Measurements from ENCODE around the gene NEK8. TPM values are rescaled to one million over a fixed set of nuclear protein-coding genes. Genes with fewer than 3 reads are reported as not detected.

NEK8 gene
- total and polyA plus RNA-seq, 9 of the 15 experiments (the other 6 are each of a cell fraction or from before 2014, with no cell fraction given), result 0.98 to 16.6 (median 4.6) TPM

DNA sequence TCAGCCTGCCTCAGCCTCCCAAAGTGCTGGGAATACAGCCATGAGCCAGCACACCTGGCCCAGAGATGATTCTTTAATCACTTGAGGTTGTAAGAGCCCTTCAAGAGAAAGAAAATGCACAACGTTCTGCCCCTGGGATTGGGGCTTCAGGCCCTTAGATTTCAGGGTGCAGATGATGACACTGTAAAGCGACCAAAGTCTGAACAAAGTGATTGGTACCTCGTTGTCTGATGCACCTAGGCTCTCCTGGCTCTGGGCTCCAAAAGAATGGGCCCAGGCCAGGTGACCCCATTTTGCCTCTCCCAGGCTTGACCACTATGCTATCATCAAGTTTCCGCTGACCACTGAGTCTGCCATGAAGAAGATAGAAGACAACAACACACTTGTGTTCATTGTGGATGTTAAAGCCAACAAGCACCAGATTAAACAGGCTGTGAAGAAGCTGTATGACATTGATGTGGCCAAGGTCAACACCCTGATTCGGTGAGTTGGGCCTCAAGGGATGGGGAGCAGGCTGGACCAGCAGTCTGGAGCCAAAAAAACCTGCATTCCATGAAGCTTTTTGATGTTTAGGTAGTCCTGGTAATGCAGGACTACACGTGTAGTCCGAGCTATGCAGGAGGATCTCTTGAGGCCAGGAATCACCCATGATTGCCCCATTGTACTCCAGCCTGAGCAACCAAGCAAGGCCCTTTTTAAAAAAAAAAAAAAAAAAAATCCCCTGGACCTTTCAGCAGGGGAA, 6.0 kb upstream of the NEK8 start (continued):
- TF ChIP-seq, protein P1, sequence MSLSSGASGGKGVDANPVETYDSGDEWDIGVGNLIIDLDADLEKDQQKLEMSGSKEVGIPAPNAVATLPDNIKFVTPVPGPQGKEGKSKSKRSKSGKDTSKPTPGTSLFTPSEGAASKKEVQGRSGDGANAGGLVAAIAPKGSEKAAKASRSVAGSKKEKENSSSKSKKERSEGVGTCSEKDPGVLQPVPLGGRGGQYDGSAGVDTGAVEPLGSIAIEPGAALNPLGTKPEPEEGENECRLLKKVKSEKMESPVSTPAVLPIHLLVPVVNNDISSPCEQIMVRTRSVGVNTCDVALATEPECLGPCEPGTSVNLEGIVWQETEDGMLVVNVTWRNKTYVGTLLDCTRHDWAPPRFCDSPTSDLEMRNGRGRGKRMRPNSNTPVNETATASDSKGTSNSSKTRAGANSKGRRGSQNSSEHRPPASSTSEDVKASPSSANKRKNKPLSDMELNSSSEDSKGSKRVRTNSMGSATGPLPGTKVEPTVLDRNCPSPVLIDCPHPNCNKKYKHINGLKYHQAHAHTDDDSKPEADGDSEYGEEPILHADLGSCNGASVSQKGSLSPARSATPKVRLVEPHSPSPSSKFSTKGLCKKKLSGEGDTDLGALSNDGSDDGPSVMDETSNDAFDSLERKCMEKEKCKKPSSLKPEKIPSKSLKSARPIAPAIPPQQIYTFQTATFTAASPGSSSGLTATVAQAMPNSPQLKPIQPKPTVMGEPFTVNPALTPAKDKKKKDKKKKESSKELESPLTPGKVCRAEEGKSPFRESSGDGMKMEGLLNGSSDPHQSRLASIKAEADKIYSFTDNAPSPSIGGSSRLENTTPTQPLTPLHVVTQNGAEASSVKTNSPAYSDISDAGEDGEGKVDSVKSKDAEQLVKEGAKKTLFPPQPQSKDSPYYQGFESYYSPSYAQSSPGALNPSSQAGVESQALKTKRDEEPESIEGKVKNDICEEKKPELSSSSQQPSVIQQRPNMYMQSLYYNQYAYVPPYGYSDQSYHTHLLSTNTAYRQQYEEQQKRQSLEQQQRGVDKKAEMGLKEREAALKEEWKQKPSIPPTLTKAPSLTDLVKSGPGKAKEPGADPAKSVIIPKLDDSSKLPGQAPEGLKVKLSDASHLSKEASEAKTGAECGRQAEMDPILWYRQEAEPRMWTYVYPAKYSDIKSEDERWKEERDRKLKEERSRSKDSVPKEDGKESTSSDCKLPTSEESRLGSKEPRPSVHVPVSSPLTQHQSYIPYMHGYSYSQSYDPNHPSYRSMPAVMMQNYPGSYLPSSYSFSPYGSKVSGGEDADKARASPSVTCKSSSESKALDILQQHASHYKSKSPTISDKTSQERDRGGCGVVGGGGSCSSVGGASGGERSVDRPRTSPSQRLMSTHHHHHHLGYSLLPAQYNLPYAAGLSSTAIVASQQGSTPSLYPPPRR (CRISPR knock-in tag; IDR thresholded peaks at IDR 0.05; ENCODE audit: borderline replicate concordance), result no peak
- TF ChIP-seq ZNF384 (IDR thresholded peaks at IDR 0.05; ENCODE audit: low read depth, low read length) (0 out of 2 replicates have a peak, but pooled peaks have one; percentile 5), DACH1 (IDR thresholded peaks at IDR 0.05; ENCODE audit: partially characterized antibody) (no peak), SUPT5H (IDR thresholded peaks at IDR 0.05) (peak; percentile 41; the same call in 1 of the 2 replicates), DPF2 (IDR thresholded peaks at IDR 0.05) (0 out of 2 replicates have a peak, but pooled peaks have one; percentile 1), MCM7 (IDR thresholded peaks at IDR 0.05) (no peak), ZSCAN32 (CRISPR knock-in tag; IDR thresholded peaks at IDR 0.05) (no peak), ESRRA (IDR thresholded peaks at IDR 0.05; ENCODE audit: borderline replicate concordance, low read depth) (no peak)
- TF ChIP-seq, protein P2, sequence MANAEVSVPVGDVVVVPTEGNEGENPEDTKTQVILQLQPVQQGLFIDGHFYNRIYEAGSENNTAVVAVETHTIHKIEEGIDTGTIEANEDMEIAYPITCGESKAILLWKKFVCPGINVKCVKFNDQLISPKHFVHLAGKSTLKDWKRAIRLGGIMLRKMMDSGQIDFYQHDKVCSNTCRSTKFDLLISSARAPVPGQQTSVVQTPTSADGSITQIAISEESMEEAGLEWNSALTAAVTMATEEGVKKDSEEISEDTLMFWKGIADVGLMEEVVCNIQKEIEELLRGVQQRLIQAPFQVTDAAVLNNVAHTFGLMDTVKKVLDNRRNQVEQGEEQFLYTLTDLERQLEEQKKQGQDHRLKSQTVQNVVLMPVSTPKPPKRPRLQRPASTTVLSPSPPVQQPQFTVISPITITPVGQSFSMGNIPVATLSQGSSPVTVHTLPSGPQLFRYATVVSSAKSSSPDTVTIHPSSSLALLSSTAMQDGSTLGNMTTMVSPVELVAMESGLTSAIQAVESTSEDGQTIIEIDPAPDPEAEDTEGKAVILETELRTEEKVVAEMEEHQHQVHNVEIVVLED (CRISPR knock-in tag; IDR thresholded peaks at IDR 0.05), result no peak
- TF ChIP-seq, protein P3, sequence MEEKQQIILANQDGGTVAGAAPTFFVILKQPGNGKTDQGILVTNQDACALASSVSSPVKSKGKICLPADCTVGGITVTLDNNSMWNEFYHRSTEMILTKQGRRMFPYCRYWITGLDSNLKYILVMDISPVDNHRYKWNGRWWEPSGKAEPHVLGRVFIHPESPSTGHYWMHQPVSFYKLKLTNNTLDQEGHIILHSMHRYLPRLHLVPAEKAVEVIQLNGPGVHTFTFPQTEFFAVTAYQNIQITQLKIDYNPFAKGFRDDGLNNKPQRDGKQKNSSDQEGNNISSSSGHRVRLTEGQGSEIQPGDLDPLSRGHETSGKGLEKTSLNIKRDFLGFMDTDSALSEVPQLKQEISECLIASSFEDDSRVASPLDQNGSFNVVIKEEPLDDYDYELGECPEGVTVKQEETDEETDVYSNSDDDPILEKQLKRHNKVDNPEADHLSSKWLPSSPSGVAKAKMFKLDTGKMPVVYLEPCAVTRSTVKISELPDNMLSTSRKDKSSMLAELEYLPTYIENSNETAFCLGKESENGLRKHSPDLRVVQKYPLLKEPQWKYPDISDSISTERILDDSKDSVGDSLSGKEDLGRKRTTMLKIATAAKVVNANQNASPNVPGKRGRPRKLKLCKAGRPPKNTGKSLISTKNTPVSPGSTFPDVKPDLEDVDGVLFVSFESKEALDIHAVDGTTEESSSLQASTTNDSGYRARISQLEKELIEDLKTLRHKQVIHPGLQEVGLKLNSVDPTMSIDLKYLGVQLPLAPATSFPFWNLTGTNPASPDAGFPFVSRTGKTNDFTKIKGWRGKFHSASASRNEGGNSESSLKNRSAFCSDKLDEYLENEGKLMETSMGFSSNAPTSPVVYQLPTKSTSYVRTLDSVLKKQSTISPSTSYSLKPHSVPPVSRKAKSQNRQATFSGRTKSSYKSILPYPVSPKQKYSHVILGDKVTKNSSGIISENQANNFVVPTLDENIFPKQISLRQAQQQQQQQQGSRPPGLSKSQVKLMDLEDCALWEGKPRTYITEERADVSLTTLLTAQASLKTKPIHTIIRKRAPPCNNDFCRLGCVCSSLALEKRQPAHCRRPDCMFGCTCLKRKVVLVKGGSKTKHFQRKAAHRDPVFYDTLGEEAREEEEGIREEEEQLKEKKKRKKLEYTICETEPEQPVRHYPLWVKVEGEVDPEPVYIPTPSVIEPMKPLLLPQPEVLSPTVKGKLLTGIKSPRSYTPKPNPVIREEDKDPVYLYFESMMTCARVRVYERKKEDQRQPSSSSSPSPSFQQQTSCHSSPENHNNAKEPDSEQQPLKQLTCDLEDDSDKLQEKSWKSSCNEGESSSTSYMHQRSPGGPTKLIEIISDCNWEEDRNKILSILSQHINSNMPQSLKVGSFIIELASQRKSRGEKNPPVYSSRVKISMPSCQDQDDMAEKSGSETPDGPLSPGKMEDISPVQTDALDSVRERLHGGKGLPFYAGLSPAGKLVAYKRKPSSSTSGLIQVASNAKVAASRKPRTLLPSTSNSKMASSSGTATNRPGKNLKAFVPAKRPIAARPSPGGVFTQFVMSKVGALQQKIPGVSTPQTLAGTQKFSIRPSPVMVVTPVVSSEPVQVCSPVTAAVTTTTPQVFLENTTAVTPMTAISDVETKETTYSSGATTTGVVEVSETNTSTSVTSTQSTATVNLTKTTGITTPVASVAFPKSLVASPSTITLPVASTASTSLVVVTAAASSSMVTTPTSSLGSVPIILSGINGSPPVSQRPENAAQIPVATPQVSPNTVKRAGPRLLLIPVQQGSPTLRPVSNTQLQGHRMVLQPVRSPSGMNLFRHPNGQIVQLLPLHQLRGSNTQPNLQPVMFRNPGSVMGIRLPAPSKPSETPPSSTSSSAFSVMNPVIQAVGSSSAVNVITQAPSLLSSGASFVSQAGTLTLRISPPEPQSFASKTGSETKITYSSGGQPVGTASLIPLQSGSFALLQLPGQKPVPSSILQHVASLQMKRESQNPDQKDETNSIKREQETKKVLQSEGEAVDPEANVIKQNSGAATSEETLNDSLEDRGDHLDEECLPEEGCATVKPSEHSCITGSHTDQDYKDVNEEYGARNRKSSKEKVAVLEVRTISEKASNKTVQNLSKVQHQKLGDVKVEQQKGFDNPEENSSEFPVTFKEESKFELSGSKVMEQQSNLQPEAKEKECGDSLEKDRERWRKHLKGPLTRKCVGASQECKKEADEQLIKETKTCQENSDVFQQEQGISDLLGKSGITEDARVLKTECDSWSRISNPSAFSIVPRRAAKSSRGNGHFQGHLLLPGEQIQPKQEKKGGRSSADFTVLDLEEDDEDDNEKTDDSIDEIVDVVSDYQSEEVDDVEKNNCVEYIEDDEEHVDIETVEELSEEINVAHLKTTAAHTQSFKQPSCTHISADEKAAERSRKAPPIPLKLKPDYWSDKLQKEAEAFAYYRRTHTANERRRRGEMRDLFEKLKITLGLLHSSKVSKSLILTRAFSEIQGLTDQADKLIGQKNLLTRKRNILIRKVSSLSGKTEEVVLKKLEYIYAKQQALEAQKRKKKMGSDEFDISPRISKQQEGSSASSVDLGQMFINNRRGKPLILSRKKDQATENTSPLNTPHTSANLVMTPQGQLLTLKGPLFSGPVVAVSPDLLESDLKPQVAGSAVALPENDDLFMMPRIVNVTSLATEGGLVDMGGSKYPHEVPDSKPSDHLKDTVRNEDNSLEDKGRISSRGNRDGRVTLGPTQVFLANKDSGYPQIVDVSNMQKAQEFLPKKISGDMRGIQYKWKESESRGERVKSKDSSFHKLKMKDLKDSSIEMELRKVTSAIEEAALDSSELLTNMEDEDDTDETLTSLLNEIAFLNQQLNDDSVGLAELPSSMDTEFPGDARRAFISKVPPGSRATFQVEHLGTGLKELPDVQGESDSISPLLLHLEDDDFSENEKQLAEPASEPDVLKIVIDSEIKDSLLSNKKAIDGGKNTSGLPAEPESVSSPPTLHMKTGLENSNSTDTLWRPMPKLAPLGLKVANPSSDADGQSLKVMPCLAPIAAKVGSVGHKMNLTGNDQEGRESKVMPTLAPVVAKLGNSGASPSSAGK (IDR thresholded peaks at IDR 0.05), result no peak

All from K562 (cell line).